Memory B cell (primary cell): ENCODE data around the gene TNIK.

Source experiments
- ATAC-seq: fragments of 150-1000 bp; cut with Tn5 transposase; 2 replicates; pipeline ENCODE4 v1.10.0; 2021; ENCODE audit warnings: low read depth, mild to moderate bottlenecking, moderate library complexity
- DNase-seq, 2 donors: peaks; one replicate each; pipeline ENCODE4 v3.0.0; 2022; ENCODE audit warnings: low spot score in 2 of 2
- H3K27ac Mint-ChIP-seq: one replicate; pipeline ENCODE4 v1.8.0; 2022; ENCODE audit warnings: mild to moderate bottlenecking, moderate library complexity, mixed read lengths
- H3K27me3 Mint-ChIP-seq: one replicate; pipeline ENCODE4 v1.8.0; 2022; ENCODE audit warnings: mixed read lengths
- H3K36me3 Mint-ChIP-seq: one replicate; pipeline ENCODE4 v1.8.0; 2022; ENCODE audit warnings: mild to moderate bottlenecking, mixed read lengths
- H3K4me1 Mint-ChIP-seq: one replicate; pipeline ENCODE4 v1.8.0; 2022; ENCODE audit warnings: mixed read lengths
- H3K4me3 Mint-ChIP-seq: one replicate; pipeline ENCODE4 v1.8.0; 2022; ENCODE audit warnings: mild to moderate bottlenecking, moderate library complexity, mixed read lengths
- H3K9me3 Mint-ChIP-seq: one replicate; pipeline ENCODE4 v1.8.0; 2022; ENCODE audit warnings: mixed read lengths

TNIK gene

DNA sequence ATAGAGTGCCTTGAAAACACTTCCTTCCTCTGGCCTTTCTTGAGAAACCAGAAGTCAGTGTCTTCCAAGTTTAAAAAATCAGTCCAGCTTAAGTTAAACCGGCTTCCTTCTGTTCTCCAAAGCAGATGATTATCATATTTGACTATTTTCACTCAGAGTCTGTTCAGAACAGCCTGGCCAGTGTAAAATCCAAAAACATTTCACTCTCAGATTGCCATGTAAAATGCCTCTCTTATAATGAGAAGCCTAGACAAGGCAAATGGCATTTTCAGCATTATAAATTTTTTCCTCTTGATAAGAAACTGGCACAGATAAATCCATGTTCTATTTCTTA is 193.5 kb downstream of the TNIK start:
- ATAC-seq = no peak
- H3K9me3 Mint-ChIP-seq = peaks cover 1% of the 10 kb centered on the region
- no peak overlapping the region for H3K27ac Mint-ChIP-seq
- no peaks in the 10 kb centered on the region for H3K36me3 Mint-ChIP-seq
- peaks cover 3% of the 10 kb centered on the region for H3K4me1 Mint-ChIP-seq
- H3K27me3 Mint-ChIP-seq = no peaks in the 10 kb centered on the region
- H3K4me3 Mint-ChIP-seq = no peak overlapping the region
- DNase-seq = no peak

- Mint-ChIP-seq H3K27ac (no peak overlapping the region), H3K4me1 (peaks cover 5% of the 10 kb centered on the region), H3K36me3 (no peaks in the 10 kb centered on the region), H3K9me3 (no peaks in the 10 kb centered on the region), H3K27me3 (no peaks in the 10 kb centered on the region), H3K4me3 (no peak overlapping the region)
- no peak for ATAC-seq
- no peak for DNase-seq
Observed at GRCh38 chr3:171266034-171266739, 194.0 kb downstream of the TNIK start.

DNA sequence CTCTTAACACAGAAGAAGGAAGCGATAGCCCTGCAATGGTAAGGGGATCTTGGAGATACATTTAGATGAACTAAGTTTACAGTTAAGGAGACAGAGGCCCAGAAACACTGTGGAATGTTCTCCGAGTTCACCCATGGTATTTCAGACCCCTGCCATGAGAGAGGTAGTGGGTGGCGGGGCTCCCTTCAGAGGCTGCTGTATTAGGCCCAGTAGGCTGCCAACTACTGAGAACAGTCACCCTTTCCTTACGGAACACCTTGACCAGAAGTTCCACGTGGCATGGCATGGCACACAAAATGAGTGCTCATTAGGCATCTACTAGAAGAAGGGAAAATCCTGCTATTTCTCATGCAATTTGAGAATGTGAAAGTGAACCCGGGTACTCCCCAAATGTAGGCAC is 195.4 kb downstream of the TNIK start:
- no peak for ATAC-seq
- peaks cover 4% of the 10 kb centered on the region for H3K4me1 Mint-ChIP-seq

DNA sequence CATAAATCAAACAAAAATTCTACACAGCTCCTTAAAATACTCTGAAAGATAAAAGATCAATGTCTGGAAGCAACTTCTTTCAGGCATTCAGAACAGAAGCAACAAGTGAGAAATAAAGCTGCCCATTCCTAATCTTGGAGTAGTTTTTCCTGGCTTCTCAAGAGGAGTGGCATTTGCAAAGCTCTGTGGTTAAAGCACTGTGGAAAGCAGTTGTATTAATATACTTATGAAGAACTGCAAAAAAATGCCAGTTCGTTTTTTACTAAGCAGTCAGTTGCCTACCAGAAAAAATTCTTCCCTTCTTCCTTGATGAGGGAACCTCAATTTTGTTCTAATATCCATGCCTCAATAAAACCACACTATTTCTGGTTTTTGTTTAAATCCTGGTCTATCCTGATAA is 197.8 kb downstream of the TNIK start:
- ATAC-seq (no peak), DNase-seq (no peak)
- no peaks in the 10 kb centered on the region for H3K27me3 Mint-ChIP-seq
- H3K4me1 Mint-ChIP-seq = peaks cover 4% of the 10 kb centered on the region
- H3K36me3 Mint-ChIP-seq = no peaks in the 10 kb centered on the region
- H3K9me3 Mint-ChIP-seq = no peaks in the 10 kb centered on the region
- H3K27ac Mint-ChIP-seq = no peak overlapping the region
- no peak overlapping the region for H3K4me3 Mint-ChIP-seq

More for the DNA sequence above, 195.4 kb downstream of the TNIK start:
- H3K27me3 Mint-ChIP-seq = no peaks in the 10 kb centered on the region
- no peaks in the 10 kb centered on the region for H3K36me3 Mint-ChIP-seq
- no peak overlapping the region for H3K27ac Mint-ChIP-seq
- H3K4me3 Mint-ChIP-seq = no peak overlapping the region
- DNase-seq = no peak
- no peaks in the 10 kb centered on the region for H3K9me3 Mint-ChIP-seq

- no peak for ATAC-seq
- H3K4me3 Mint-ChIP-seq = no peak overlapping the region
- H3K4me1 Mint-ChIP-seq = peaks cover 4% of the 10 kb centered on the region
Observed at GRCh38 chr3:171261487-171261886, 198.7 kb downstream of the TNIK start.

GRCh38 chr3:171260899-171261298 is 199.3 kb downstream of the TNIK start:
- H3K4me1 Mint-ChIP-seq = peaks cover 6% of the 10 kb centered on the region
- H3K36me3 Mint-ChIP-seq = no peaks in the 10 kb centered on the region
- H3K27ac Mint-ChIP-seq = no peak overlapping the region
- H3K27me3 Mint-ChIP-seq = no peaks in the 10 kb centered on the region
- ATAC-seq (no peak), DNase-seq (no peak)
- no peaks in the 10 kb centered on the region for H3K9me3 Mint-ChIP-seq
- no peak overlapping the region for H3K4me3 Mint-ChIP-seq

More at GRCh38 chr3:171261487-171261886, 198.7 kb downstream of the TNIK start:
- Mint-ChIP-seq H3K36me3 (no peaks in the 10 kb centered on the region), H3K9me3 (no peaks in the 10 kb centered on the region), H3K27ac (no peak overlapping the region), H3K27me3 (no peaks in the 10 kb centered on the region)
- DNase-seq = no peak

DNA sequence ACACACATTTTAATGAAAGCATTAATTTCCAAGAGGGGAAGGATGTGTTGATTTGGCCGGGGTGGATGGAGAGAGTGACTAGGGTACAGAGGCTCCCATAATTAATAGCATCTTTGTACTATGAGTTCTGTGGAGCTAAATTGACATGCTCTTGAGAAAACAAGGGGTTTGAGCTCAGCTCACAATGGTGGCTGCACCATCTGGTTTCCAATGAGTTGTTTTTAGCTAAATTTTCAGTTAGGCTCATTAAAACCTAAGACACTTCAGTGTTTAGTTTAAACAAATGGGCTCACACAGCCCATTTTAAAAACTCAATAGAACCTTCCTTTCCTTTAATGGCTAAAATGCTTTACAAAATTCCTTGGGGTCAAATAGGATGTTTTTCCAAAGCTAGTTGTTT is 199.7 kb downstream of the TNIK start:
- no peak for DNase-seq
- Mint-ChIP-seq H3K27me3 (no peaks in the 10 kb centered on the region), H3K4me3 (no peak overlapping the region), H3K36me3 (no peaks in the 10 kb centered on the region), H3K4me1 (peaks cover 6% of the 10 kb centered on the region), H3K27ac (no peak overlapping the region), H3K9me3 (no peaks in the 10 kb centered on the region)
- ATAC-seq = no peak

GRCh38 chr3:171258316-171258715 is 201.9 kb downstream of the TNIK start:
- Mint-ChIP-seq H3K4me1 (peaks cover 11% of the 10 kb centered on the region), H3K4me3 (no peak overlapping the region), H3K27ac (no peak overlapping the region), H3K9me3 (no peaks in the 10 kb centered on the region), H3K27me3 (no peaks in the 10 kb centered on the region), H3K36me3 (no peaks in the 10 kb centered on the region)
- ATAC-seq (no peak), DNase-seq (no peak)

- H3K27ac Mint-ChIP-seq = no peak overlapping the region
- H3K27me3 Mint-ChIP-seq = no peaks in the 10 kb centered on the region
- no peak overlapping the region for H3K4me3 Mint-ChIP-seq
- peaks cover 11% of the 10 kb centered on the region for H3K4me1 Mint-ChIP-seq
- DNase-seq (no peak), ATAC-seq (no peak)
- no peaks in the 10 kb centered on the region for H3K36me3 Mint-ChIP-seq
- no peaks in the 10 kb centered on the region for H3K9me3 Mint-ChIP-seq
Observed at GRCh38 chr3:171257251-171258203, 202.7 kb downstream of the TNIK start.

GRCh38 chr3:171256445-171257250 is 203.6 kb downstream of the TNIK start:
- ATAC-seq = no peak
- Mint-ChIP-seq H3K27ac (no peak overlapping the region), H3K4me1 (peaks cover 13% of the 10 kb centered on the region), H3K27me3 (no peaks in the 10 kb centered on the region), H3K4me3 (no peak overlapping the region), H3K36me3 (no peaks in the 10 kb centered on the region), H3K9me3 (no peaks in the 10 kb centered on the region)
- no peak for DNase-seq

DNA sequence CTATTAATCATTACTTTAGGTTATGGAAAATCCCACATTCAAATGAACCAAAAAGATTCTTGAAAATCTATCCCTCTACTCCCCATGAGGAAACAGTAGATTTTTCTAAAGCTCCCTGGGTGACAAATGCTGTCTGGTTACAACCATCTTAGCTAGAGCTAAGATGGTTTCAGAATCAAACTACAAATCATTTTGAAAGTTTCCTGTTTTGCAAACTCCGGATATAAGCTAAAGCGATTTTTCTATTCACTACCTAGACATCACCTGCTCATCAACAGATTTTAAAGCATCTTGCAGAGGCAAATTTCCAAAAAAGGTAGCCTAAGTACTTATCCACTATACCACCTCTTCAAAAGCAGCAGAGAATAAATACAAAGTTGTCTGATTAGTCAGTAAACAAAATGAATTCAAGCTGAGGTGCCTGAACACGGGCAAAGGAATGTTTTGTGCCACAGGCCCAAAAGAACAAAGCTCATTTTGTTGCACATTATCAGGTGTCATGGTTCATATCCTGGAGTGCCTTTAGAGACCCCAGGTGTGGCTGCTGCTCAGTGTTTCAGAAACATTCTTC is 204.9 kb downstream of the TNIK start:
- DNase-seq = no peak
- Mint-ChIP-seq H3K27ac (peak overlapping the region; percentile 70), H3K4me3 (no peak overlapping the region), H3K36me3 (no peaks in the 10 kb centered on the region), H3K27me3 (no peaks in the 10 kb centered on the region), H3K9me3 (no peaks in the 10 kb centered on the region), H3K4me1 (peaks cover 10% of the 10 kb centered on the region)
- ATAC-seq = peak; percentile 43

DNA sequence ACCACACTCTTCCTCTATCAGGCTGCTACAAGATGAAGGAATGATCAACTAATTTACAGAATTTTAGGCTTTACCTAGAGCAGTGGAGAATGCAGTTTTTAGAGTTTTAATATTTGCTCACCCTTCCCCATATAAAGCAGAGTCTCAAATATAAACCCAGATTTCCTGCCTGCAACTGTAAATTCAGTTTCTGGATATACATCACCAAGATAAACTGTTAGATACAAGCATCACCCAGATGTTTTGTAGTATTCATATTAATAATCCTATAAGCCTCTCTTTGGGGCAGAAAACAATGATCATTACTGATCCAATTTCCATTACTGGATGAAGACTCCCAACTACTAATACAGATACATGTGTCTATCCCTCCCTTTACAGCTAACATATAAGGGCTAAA is 205.9 kb downstream of the TNIK start:
- Mint-ChIP-seq H3K27ac (no peak overlapping the region), H3K27me3 (no peaks in the 10 kb centered on the region), H3K4me1 (peaks cover 10% of the 10 kb centered on the region), H3K4me3 (no peak overlapping the region), H3K36me3 (no peaks in the 10 kb centered on the region), H3K9me3 (no peaks in the 10 kb centered on the region)
- no peak for ATAC-seq
- DNase-seq = no peak

- no peak for DNase-seq
- Mint-ChIP-seq H3K27ac (no peak overlapping the region), H3K27me3 (no peaks in the 10 kb centered on the region), H3K9me3 (no peaks in the 10 kb centered on the region), H3K36me3 (no peaks in the 10 kb centered on the region), H3K4me3 (no peak overlapping the region), H3K4me1 (peaks cover 10% of the 10 kb centered on the region)
- no peak for ATAC-seq
Observed at GRCh38 chr3:171251835-171252234, 208.4 kb downstream of the TNIK start.

GRCh38 chr3:171250444-171250843 is 209.8 kb downstream of the TNIK start:
- Mint-ChIP-seq H3K4me1 (peaks cover 7% of the 10 kb centered on the region), H3K9me3 (no peaks in the 10 kb centered on the region), H3K27ac (no peak overlapping the region), H3K4me3 (no peak overlapping the region), H3K36me3 (no peaks in the 10 kb centered on the region), H3K27me3 (no peaks in the 10 kb centered on the region)
- DNase-seq (no peak), ATAC-seq (no peak)
